ENCODE results near the gene PDGFD. TPM values are rescaled to one million over a fixed set of nuclear protein-coding genes. Genes with fewer than 3 reads are reported as not detected.

The PDGFD gene
- total RNA-seq, 1 donor from 2014 or later, result 0.76 TPM

DNA sequence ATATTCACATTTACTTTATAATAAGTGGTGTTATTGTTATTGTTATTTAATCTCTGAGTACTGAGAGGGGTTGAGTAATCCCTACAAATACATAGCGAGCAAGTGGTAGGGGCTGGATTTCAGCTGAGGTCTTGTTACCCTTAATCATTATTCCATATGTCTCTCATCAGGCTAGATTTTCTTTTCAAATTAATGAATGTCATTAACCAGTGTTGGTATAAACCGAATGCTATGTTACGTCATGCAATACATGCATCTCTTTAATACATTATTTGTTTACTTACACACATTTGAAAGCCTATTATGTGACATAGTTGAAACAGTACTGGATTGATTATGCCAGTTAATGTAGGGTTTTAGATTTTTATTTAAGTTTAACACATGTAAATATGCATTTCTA, 18.9 kb downstream of the PDGFD start:
- ATAC-seq, result no peak

DNA sequence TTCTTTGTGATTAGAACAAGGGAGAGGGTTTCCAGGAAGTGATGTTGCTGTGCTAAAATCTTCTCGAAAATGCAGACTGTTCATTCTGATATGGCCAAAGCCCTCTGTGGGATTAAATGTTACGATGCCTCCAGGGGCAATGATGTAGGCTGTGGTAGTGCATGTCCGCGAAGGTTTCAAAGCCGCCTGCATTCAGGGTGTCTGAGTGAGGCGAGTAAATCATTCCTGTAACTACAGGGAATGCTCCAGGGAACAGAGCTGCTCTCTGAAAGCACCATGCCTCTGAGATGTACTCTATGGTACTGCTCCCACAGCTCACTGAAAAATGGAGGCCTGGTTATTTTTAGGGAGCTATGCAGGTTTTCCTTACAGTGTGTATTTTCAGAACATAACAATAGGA, 21.2 kb downstream of the PDGFD start:
- ATAC-seq, result no peak

DNA sequence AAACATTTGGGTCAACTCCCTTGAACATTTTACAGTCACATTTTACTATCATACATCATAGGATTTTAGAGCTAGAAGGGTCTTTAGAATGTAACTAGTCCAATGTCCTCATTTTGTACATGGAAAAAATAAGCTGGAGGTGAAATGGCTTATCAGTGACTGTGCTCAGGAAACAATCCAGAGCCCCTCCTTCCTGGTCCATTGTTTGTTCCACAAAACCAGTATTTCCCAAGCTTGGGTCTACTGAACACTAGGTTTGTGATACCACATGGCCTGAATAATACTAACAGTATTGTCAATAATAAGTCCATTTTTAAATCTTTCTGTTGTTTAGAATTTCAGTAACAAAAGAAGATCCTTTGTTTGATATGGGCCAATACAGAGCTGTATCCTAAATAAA, 27.1 kb downstream of the PDGFD start:
- ATAC-seq, result no peak

DNA sequence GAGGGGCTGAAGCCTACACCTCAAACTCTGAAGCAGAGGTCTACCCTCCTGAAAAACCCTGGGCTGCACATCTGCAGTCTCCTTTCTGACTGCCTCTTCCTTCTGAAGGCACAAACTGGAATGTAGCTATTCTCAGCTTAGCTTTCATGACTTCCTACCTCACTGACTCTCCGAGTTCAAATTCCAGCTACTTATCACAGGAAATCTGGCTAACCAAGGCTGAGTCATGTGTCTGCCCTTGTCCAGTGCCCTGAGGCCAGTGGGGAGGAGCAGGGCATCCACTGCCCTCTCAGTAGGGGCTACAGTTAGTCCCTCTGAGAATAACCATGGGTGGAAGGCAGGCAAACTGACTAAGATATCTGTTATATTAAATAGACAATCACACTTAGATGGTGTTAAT, 29.2 kb downstream of the PDGFD start:
- ATAC-seq, result no peak

DNA sequence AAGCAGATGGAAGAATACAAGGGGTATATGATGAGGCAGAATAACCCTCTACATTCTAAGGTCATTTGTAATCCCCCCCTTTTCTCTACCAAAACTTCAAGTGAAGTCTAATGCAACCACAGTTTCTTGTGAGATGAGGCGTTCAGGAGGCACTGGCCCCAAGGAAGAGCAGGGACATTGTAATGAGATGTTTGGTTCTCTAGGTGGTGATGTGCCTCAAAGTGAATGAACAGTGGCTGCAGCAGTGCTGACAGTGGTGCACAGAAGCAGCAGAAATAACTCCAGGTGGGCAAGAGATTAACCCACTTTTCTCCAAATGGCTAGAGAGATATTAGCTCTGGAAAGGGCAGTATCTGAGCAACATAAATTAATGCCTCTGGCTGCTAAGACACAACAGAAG, 33.8 kb downstream of the PDGFD start:
- no peak for ATAC-seq

DNA sequence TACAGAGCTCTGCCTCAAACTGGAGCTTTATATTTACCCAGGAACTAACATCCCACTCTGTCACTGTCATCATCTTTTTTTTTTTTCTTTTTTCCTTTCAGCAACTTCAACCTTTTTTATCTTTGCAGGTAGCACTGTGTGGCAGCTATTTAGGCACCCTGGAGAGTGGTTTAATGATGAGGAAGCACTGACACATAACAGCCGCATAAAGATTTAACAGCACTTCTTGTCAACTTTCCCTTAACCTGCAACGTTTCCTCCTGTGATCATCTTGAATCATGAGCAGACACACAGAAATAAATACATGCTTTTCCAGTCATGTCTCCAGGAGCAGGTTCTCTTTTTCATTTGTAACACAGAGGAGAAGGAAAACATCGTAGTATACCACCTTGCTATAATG, 34.8 kb downstream of the PDGFD start:
- ATAC-seq, result no peak

DNA sequence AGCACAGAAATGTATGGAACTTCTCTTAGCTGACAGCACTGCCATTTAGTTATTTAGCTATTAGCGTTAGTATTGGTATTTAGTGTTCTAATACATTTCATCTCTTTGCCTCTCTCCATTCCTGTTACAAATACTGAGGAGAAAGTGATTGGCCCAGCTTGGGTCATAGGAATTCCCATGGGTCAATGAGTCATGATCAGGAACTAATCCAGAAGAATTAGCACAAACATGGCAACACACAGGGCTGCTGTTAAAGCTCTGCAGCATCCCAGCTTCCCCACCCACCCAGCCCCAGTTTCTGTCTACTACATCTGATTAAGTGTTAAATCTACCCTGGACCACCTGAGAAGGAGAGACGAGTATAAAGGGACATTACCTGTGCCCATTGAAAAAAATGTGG, 36.1 kb downstream of the PDGFD start:
- no peak for ATAC-seq

DNA sequence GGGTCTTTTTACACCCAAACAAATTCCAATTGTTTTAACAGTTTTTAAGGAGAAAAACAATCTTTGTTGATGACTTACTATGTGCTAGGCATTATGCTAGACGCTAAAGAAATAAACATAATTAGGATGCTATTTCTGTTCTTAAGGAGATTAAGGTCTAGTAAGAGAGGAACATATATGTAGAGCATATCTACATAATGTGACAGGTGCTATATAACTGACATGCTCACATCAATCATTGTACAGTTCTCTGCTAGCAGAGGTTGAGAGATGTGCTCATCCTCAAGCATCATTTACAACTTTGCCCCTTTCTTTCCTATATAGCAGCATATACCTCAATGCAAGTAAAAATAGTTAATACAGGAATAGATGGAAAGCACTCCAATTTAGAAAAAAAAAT, 37.5 kb downstream of the PDGFD start:
- no peak for ATAC-seq

DNA sequence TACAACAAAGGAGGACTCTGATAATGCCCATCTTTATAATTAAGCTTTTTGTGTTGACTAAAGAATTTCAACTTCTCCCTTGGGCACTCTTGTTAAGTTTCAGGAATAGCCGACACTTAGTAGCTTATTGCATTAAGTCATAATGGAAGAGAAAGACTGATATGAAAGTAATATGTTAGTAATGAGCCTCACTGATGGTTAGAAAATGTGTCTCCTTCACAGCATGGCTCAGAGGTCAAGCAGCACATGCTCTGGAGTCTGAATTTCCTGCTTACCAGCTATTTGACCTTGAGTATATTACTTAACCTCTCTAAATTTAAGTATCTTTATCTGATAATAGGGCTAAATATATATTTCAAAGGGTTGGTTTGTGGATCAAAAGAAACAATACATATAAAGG, 39.0 kb downstream of the PDGFD start:
- ATAC-seq, result no peak

DNA sequence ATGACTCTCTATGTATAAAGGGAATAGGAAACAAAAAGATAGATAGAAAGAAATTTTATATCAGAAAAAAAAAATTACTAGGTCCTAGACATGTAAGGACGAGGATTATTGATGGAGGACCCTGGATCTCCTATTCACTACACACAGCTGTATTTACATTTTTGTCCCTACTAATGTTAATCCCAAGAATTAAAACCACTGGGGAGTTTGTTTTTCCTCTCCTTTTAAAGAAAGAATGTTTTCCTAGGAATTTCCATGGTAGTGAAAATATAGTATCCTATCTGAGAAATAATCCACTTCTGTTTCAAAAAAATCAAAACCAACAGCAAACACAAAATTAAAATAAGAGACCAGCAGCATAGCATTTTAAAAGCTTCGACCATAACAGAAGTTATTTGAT, 41.1 kb downstream of the PDGFD start:
- no peak for ATAC-seq

DNA sequence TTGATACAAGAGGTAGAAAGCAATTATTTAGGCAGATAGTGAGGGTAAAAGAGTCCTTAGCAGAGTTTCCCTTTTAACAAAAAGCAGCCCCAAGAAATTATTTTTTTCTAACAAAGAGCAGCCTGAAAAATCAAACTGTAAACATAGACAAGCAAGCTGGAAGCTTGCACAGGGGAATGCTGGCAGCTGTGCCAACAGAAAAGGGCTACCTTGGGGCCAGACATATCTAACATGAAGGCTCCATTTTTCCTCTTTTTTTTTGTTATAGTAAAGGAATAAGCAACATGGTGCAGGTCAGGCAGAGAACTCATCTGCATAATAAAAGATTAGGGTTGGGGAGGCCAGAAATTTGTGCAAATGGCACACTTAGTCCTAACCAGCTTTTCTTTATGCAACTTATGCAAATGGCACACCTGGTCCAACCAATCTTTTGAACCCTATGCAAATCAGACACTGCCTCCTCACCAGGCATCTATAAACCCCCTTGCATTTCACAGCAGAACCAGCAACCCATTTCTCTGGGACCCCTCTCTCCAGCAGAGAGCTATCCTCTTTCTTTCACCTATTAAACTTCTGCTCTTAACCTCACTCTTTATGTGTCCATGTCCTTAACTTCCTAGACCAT, 41.8 kb downstream of the PDGFD start:
- ATAC-seq, result no peak

DNA sequence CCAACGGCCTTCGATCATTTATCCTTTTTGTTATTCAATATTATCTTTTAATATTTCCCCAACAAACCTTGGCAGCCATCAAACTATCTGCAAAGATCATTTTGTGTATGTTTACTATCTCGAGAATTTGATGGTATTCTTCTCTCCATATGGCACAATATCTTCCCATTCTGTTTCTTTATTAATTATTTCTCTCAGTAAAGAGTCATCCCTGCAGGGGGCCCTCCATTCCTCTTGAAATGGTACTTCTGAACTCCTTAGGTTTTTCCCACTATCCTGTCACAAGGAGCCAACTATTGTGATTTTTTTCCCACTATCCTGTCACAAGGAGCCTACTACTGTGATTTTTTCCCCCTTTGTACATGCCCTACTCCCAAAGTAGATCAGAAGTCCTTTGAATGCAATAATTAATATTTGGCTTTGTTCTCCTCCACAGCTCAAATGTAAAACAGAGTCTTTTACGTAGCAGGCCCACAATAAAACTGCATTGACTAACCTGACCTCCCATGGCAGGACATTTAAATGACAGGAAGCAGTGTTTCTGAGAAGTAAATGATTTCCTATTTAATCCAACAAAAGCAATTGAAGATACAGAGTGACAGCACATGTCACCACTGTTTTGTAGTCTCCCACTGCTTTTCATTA, 43.3 kb downstream of the PDGFD start:
- ATAC-seq, result no peak

DNA sequence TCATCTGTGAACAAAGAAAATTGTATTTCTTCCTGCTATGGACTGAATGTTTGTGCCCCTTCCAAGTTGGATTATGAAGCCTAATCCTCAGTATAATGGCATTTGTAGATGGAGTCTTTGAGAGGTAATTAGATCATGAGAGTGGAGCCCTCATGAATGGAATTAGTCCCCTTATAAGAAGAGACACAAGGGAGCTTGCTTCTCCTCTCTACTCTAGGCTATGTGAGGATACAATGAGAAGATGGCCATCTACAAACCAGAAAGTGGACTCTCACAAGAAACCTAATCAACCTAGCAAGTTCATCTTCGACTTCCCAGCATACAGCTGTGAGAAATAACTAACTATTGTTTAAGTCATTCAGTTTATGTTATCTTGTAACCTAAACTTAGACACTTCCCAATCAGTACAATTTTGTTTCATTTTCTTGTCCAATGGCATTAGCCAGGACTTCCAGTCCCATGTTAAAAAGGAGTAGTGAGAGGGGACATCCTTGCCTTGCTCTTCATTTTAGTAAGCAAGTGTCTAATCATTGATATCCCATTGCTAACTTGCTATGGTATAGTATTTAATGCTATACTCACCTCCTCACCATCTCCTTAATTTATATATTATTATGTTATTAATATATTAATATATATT, 45.7 kb downstream of the PDGFD start:
- no peak for ATAC-seq

DNA sequence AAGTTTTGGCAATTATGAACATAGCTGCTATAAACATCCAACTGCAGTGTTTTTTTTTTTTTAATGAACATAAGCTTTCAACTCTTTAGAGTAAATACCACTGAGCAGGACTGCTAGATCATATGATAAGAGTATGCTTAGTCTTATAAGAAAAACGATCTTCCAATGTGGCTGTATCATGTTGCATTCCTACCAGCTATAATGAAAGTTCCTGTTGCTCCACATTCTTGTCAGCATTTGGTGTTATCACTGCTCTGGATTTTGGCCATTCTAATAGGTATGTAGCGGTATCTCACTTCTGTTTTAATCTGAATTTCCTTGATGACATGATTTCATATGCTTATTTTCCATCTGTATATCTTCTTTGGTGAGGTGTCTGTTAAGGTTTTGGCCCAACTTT, 50.4 kb downstream of the PDGFD start:
- no peak for ATAC-seq

DNA sequence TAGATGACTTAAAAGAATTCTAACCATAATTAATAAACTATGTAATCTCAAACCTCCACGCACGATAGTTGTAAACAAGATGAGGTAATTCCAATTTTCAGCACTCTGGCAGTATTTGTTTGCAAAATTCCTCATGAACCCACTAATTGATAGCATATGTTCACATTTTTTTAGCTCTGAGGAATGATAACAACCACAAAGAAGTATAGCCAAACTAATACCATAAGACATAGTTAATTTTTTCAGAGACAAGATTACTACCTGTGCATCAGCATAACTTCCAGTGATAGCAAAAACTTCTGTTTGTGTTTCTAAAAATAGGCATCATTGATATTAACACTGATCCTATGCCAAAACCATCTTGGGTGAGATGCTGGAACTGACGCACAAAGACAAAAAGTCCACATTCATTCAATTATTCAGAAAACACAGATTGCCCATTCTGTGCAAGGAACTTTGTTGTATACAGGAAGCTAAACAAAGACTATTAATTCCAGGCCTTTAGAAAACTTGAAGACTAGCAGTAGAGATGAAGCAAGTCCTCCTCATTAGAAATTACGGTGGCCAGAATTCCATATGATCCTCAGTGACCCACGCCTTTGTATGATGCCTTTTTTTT, 57.7 kb downstream of the PDGFD start:
- no peak for ATAC-seq

DNA sequence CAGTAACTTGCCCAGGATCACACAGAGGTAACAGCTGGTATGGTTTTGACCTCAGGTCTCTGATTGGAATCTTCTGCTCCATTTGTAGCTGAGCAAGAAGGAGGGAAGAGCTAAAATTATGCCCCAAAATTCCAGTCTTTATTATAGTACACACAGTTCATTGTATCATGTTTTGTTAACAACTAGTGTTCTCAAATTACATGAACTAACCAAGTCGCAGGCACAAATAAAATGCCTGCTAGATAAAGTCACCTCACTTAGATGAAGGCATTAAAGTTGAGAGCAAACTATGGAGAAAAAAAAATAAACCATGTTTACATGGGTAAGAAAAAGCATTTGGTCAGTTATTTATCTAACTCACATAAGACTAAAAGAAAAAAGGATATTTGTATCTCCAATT, 58.8 kb downstream of the PDGFD start:
- ATAC-seq, result no peak

DNA sequence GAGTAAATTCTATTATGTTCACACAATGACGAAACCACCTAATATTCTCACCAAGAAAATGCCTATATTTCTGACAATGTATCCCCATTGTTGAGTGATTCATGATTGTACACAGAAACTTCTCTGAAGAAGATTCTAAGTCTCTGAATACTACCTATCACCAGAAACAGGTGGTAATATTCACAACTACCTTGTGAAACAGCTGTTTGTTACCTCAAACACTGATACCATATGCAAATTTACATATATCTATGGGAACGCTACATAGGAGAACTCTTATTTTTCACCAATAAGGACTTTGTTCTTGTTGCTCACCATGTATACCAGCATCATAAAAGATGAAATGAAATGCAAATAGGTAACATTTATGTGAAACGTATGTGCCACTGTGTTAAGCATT, 59.3 kb downstream of the PDGFD start:
- no peak for ATAC-seq

DNA sequence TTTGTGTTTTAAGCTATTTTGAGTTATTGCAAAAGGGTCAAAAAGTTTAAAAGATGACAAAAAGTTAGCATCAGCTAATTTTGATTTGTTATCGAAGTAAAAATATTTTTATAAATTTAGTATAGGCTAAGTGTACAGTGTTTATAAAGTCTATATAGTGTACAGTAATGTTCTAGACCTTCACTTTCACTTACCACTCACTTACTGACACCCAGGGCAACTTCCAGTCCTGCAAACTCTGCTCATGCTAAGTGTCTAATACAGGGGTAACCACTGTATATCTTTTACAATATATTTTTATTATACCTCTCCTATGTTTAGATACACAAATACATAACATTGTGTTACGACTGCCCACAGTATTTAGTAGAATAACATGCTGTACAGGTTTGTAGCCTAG, 59.7 kb downstream of the PDGFD start:
- no peak for ATAC-seq

DNA sequence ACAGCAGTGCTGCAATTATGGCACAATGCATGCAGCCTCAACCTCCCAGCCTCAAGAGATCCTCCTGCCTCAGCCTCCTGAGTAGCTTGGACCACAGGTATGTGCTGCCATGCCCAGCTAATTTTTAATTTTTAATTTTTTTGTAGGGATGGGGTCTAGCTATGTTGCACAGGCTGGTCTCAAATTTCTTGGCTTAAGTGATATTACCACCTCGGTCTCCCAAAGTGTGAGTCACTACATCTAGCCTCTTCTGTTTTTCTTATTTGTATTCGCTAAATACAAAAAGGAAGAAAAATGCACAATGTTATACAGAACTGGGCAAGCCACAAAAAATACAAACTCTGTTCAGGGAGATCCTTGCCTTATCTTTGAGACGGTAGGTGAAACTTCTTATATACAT, 65.4 kb downstream of the PDGFD start:
- ATAC-seq, result no peak

DNA sequence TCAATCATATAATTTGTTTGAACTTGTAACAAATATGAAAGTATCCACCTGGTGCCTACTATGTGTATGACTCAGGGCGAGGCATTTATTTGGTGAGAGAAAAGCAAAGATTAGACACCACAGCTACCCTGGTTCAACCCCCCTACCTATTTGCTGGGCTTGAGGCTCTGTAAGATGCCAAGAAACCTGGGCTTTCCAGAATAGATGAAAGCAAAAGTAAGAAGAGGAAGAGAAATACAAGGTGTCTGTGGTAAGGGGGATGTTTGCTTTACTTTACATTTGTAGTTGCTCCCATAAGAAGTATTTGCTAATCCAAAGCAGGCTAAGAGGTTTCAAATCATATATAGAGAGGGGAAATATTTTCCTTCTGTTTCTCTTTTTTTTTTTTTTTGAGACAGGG, 65.8 kb downstream of the PDGFD start:
- ATAC-seq, result no peak

DNA sequence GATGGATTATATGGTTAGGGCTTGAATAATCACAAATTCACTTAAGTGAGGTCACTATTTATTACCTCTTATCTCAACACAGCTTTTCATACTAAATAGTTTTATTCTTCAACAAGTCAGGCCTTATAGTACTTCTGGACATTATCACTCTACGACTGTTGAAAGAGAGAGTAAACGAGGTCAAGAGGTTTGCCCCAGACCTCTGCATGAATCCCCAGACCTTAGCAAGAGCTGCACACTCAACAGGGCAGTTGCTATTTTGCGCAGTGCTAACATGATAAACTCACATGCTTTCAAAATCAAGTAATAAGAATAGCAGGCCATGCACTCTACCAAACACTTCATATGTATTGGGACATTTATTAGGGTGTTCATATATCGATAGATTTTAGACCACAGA, 67.0 kb downstream of the PDGFD start:
- ATAC-seq, result no peak

DNA sequence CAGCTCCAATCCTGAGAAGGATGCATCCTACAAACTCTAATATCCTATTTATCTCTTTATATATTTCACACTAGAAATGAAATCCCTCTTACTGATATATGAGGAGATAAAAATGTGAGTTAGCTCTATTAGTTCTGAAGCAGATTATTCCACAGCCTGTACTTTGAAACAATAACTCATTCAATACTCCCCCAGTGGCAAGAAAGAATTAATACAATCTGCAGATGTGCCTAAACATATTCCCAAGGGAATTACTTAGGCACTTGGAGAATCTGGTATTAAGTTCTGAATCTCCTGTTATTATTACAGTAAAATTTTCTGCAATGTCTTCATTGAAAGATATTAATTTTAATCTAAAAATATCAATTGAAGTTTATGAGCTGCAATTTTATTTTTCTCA, 68.2 kb downstream of the PDGFD start:
- no peak for ATAC-seq

DNA sequence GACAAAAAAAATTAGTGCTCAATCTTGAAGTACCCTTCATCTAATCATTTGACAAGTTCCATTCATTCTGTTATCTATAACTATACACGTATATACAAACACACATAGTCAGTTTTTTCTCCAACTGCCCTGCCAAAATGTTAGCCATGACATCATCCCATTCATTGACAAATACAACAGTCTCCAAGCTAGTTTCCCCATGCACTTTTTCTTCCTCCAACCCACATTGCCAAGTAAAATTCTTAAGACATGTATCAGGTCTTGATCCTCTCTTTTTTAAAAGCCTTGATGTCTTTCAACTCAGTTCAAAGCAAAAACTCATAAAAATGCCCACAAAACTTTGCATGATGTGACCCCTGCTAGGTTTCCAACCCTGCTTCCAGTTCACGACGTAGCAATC, 69.4 kb downstream of the PDGFD start:
- ATAC-seq, result no peak

Measured in esophagus mucosa (tissue), 1 donor.